DND-41 (cell line): ENCODE data around the gene CYRIA.

Experiments
- CTCF ChIP-seq: IDR thresholded peaks from 2 replicates; pipeline ENCODE4 v1.5.1; 2012; ENCODE audit warnings: borderline replicate concordance, low read length, moderate library complexity, mild to moderate bottlenecking; ENCODE audit not compliant: poor library complexity, severe bottlenecking; ENCODE audit errors: extremely low read depth
- EZH2 ChIP-seq: IDR thresholded peaks from 3 replicates; pipeline ENCODE4 v1.6.1; 2012; ENCODE audit warnings: borderline replicate concordance, low read depth, mild to moderate bottlenecking, moderate library complexity, low read length, inconsistent platforms; ENCODE audit not compliant: severe bottlenecking

GRCh38 chr2:16629044-16629443 is 36.6 kb downstream of the CYRIA start:
- TF ChIP-seq CTCF (no peak), EZH2 (no peak)
